NCI-H2029 (cell line): Measurements from ENCODE around the gene JCHAIN.
A peak's percentile ranks its signal among the peaks of the same experiment; 100 is the strongest.
"Not testable (repeated sequence)": the region's sequence is repeated elsewhere in the genome, so short reads cannot be mapped to it uniquely, and the experiment has no call there.

Experiments used
- DNase-seq: peaks from one replicate; lab custom pipeline; 2025; lab: John Stamatoyannopoulos, UW

JCHAIN gene

DNA sequence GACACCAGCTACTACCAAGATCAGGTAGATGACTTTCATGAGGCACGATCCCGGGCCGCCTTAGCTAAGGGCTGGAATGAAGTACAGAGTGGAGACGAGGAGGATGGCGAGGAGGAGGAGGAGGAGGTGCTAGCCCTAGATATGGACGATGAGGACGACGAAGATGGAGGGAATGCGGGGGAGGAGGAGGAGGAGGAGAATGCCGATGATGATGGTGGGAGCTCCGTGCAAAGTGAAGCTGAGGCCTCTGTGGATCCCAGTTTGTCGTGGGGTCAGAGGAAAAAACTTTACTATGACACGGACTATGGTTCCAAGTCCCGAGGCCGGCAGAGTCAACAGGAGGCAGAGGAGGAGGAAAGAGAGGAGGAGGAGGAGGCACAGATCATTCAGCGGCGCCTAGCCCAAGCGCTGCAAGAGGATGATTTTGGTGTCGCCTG lies 22.5 kb upstream of the JCHAIN start:
- DNase-seq: no peak

DNA sequence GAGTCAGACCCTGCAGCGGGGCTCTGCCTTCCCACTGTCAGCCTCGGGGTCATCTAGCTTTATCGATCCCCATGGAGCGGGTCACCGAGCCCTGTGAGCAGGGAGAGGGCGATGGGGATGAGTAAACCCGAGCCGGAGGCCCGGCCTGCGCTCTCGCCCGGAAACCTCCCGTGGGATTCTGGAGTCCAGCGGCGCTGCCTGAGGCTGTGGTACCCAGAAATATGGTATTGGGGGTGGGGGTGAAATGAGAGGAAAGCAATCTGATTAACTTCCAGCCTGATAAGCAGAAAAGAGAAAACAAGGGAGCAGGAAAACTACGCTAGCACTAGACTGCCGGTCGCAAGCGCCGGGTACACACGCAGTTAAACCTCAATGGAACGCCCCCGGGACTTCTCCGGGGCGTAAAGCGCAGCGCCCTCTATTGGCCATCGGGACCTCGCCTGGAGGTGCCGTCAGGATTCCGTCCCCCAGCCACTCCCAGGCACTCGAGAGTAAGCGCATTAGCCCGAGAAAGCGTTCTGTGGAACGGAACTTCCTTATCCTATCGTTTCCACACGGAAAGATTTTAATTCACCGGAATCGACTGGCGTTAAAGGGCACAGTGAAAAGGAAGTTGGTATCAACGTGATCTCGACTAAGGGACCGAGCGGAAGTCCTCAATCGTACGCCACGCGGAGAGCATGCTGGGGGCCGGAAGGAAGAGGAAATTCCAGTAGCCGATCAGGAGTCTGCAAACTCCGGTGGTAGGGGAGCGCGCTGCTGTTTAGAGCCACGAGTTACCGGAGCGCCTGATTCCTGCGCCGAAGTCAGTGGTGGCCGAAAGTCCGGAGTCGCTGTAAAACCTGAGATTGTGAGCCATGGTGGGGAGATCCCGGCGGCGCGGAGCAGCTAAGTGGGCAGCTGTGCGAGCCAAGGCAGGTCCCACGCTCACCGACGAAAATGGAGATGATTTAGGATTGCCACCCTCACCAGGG lies 21.8 kb upstream of the JCHAIN start, which contains the start of gene UTP3:
Gene UTP3 (plus strand): TSS at position 712 of the 974 bp plus-strand sequence. CDS start 146 bp downstream, at position 858.
- peak; percentile 95 for DNase-seq

DNA sequence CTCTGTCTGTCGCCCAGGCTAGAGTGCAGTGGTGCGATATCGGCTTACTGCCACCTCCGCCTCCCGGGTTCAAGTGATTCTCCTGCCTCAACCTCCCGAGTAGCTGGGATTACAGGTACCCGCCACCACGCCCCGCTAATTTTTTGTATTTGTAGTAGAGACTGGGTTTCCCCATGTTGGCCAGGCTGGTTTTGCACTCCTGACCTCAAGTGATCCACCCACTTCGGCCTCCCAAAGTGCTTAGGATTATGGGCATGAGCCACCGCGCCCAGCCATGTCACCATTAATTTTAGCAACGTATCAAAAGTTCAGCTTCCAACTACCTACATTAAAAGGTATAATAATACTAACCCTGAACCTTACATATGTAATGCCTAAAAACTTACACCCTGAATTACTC lies 21.1 kb upstream of the JCHAIN start:
- DNase-seq: no peak

DNA sequence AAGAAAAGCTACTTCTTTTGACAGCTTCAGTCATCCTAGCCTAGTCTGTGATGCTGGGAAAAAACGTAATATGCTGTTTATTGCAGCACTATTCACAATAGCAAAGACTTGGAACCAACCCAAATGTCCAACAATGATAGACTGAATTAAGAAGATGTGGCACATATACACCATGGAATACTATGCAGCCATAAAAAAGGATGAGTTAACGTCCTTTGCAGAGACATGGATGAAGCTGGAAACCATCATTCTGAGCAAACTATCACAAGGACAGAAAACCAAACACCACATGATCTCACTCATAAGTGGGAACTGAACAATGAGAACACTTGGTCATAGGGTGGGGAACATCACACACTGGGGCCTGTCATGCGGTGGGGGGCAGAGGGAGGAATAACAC lies 15.8 kb upstream of the JCHAIN start:
- not testable (repeated sequence) for DNase-seq

DNA sequence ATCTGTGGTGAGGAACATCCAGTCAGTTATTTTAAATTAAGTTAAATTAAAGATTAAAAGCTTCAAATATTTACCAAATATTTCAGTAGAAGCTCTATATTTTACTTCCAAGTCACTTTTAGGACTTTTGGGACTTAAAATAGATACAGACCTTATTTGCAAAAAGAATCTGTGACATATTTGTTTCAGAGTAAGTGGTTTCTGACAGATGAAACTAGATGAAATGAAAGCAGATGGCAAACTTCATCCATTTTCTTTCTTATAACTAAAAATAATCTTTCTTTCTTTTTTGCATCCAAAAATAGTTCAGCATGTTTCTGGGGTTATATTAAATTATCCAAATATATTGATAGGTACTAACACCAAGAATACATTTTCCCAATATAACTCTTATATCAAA lies 15.4 kb upstream of the JCHAIN start:
- DNase-seq: no peak

DNA sequence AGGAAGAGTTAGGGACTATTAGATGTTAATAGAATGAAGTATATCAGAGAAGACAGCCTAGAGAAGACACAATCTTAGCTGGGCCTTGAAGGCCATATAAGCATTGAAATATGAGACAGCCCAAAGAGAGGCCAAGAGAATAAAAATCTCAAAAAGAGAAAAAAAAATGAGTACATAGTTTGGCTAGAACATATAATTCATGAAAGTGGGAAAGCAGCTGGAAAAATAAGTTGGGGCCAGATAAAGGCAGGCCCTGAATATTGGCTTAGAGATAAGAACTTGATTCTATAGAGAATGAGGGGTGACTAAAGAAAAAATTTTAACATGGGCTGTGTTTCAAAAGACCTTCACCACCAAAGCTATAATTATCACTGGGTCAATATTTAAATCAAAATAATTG lies 14.6 kb upstream of the JCHAIN start:
- no peak for DNase-seq

DNA sequence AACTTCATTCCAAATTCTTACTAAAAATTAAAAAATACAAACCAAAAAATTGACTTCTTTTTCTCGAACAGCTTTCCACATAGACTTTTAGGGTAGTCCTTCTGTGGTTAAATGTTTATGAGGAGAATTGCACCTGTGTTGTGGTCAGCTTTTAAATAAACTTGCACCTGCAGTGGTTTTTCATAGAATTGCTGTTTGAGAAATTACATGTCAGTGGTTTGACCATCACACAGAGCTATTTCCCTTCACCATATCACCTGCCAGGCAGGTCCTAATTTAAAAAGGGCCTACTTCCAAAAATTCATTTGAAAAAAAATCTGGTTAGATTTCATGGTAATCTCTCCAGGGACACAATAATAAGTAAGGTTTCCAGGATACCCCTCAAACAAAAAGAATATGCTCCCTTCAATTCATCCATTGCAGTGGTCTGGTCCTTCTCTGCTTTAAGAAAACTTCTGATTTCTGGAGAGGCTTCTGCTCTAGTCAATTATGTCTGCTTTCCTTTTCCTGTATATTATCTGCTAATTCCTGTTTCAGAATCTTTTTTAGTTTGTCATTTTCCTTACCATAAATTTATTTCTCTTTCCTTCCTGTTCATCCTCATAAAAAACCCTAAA lies 12.2 kb upstream of the JCHAIN start:
- DNase-seq: no peak

DNA sequence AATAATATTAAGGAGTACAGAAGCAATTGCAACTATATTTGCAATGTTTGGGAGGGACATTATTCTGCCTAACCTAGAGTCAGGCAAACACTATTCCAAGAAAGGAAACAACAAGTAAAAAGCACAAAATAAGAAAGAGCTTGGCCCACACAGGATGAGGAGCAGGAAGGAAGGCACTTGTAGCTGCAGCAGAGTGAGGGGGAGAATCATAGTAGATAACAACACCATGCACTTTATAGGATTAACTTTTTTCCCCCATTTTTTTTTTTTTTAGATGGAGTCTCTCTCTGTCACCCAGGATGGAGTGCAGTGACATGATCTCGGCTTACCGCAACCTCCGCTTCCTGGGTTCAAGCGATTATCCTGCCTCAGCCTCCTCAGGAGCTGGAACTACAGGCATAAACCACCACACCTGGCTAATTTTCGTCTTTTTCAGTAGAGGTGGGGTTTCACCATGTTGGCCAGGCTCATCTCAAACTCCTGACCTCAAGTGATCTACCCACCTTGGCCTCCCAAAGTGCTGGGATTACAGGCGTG lies 10.3 kb upstream of the JCHAIN start:
- no peak for DNase-seq

DNA sequence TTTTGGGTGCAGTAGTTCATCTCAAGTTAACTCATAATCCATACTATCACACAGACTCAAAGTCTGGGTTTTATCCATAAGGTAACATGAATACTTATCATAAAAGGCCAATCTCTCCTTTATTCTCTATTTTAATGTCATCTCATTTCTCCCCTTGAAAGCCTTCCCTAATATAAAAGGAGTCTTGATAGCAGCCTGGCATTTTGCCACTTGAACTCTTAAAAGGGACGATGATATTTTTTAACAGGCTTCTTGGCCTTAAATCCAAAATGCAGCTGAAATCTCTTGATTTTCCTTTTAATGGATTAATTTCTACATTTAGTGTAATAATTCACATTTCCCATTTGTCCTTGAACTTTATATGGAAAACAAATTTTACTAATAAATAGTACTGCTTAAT lies 8.4 kb upstream of the JCHAIN start:
- DNase-seq: no peak

DNA sequence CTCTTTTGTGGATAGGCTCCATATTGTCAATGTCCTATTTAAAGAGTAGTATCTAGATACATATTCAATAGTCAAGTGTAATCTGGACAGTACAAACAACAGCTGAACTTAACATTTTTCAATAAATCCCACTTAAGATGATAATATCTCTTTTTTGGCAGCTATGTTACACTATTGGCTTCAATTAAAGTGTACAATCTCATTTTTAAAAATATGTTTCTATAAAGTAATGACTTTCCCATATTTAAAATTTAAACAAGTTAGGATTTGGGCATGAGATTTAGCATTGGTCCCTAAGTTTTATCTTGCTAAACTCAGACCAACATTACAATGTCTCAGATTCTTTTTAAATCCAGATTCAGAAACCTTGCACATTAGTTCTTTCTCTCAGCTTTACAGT lies 7.9 kb upstream of the JCHAIN start:
- DNase-seq: no peak

DNA sequence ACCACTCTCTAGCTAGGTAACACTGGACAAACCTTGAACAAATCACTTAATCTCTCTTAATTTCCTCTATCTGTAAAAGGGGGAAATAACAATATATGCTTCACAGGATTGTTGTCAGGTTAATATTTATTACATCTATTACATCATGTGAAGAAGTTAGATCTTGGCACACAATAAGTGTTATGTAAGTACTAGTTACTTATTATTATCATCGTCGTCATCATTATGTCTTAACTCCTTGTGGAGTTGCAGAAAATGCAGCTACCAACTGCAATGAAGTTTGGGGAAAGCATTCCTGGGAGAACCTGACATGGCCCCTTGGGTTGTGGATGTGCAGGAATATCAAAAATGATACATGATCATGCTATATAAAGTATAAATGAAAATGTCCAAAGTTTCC lies 4.8 kb upstream of the JCHAIN start:
- no peak for DNase-seq

DNA sequence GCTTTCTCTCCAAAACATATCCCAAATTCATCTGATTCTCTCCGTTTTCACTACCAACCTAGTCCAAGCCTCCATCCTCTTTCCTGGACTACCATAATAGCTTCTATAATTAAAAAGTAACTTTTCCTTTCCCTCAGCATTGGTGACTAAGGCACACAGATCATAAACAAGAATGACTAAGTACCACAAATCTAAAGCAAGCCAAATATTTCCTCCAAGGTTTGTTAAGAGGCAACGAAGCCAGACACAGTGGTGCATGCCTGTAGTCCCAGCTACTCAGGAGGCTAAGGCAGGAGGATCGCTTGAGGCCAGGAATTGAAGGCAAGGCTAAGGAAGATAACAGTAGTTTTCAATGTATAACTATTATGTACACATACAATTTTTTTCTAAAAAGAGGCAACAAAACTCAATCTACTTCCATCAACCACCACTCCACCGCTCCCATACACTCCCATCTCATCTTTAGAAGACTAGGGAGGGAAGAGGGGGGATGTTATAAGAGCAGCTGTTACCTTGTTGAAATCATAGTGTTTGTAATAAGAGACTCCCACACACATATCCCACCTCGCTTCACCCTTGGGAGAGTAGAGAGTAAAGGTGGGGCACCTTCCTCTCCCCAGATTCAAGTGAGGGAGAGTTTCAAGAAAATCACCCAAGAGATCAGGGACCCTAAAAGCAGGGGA lies 4.2 kb upstream of the JCHAIN start:
- no peak for DNase-seq

DNA sequence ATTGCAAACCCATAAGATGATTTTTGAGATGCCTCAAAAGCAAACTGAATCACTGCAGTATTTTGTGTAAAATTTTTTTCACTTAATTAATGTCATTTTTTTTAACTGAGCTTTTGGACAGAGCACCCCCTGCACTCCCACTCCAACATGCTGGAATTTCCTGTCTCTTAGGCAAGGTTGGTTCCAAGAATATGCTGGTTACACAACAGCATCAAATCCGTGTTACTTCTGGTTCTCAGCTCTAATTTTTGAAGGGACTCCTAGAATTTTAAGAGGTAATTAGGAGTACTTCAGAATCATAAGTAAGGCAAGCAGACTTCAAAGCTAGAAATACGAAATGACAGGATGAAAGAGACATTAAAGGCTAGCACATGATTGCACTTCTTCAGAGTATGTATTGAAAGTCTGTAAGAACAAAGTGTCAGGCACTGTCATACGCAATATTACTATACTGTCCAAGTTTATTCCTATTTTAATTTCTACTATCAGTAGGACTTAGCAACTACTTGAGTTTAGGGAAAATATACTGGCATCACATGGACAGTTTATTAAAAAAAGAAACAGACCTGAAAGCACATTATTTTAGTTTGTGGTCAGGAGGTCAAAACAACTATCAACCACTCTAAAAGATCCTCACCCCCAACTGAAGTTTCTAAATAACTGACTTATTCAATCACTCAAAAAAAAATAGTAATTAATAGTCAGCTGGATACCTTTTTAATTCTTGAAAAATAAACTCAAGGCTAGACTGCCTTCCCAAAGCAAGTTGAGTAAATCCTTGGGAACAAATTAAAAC lies 1.6 kb upstream of the JCHAIN start:
- DNase-seq: no peak

DNA sequence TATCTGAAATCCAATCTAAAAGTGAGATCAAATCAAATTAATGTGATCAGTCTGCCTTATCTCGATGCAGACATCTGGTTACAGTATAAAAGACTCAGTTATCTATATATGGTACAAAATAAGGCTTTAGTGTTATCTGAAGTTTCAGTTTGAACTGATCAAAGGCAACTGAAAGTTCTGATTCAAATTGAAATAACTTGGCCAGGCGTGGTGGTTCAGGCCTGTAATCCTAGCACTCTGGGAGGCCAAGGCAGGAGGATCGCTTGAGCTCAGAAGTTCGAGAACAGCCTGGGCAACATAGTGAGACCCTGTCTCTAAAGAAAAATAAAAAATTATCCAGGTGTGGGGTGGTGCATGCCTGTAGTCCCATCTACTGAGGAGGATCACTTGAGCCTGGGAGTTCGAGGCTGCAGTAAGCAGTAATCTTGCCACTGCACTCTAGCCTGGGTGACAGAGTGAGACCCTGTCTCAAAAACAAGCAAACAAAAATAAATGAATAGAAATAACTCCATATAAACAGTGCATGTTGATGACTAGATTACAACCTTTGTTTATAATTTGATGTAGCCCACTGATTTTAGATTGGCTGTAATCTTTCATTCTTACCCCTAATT lies 4.9 kb downstream of the JCHAIN start:
- not testable (repeated sequence) for DNase-seq

DNA sequence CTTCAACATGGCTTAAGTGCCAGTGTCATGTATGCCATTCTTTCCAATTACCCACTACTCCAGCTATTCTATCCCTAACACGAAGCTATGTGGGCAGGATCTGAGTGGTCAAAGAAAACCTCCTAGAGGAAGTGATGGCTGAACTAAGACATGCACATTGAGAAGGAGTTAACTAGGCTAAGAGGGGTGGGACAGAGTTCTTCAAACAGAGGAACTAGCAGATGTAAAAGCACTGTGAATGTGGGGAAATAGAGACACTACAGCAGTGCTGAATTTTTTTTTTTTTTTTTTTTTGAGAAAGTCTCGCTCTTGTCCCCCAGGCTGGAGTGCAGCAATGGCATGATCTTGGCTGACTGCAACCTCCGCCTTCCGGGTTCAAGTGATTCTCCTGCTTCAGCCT lies 6.2 kb downstream of the JCHAIN start:
- no peak for DNase-seq

DNA sequence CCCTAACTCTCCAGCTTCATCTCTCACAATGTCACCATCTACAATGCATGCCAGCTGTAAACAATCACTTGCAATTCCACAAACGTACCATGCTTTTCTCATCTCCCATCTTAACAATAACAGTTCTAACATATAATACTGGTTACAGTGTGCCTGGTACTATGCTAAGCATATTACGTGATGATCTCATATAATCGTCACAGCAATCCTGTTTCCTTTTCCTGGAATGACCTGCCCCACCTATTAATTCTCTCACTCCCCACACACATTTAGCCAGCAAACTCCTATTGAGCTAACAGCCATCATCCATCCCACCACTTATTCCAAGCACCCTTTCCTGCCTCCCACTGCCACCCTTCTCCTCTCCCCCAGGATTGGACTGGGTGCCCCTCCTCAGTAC lies 7.9 kb downstream of the JCHAIN start:
- no peak for DNase-seq

DNA sequence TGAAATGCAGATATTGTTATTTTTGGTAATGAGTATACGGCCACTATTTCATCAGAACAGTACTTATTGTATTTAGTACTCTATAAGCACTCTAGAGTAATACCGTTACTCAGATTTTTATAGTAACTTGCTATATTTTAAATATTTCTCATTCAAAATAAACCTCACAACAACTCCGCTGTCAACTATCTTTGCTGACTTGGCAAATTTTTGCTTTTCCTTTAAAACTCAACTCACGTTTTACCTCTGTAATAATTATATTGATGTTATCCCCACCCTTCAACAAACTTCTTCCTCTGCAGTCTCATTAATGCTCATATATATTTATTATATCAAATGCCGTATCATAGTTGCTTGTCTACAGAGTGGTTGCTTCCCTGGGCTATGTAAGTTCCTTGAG lies 9.0 kb downstream of the JCHAIN start:
- DNase-seq: no peak

DNA sequence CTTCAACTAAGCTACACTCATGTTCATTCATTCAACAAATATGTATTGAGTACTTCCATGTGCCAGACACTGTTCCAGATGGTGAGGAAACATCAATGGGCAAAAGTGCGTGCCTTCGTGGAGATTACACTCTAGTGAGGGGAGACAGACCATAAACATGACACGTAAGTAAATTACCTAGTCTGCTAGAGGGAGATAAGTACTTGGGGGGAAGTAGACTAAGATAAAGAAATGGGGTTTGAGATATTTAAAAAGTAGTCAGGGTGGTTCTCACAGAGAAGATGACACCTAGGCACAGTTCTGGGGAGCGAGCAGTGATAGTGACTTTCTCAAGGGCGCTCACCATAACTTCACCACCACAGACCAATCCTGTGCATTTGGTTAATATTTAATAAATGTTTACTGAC lies 11.7 kb downstream of the JCHAIN start:
- no peak for DNase-seq

DNA sequence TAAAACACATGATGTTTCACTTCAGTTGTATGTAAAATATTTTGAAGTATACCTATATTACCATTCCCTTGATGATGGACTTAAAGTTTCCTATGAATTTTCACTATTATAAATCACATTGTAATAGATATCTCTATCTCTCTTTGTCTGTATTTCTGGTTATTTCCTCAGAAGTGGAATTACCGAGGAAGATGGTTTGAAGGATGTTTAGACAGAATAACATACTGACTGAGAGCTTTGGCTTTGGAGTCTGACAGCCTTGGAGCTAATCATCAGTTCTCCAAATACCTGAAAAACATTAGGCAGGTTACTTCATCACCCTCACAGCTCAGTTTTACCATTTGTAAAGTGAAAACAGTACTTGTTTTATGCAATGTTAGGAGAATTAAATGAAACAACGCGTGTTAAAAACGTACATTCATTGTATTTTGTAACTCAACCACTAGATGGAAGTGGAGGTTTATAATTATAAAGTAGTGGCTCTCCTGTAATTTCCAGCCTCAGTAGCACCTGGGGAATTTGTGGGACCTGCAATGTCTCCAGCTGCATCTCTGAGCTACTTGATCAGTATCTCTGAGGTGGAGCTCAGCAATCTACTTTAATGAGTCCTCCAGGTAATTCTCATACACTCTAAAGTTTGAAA lies 14.3 kb downstream of the JCHAIN start:
- DNase-seq: peak; percentile 1

DNA sequence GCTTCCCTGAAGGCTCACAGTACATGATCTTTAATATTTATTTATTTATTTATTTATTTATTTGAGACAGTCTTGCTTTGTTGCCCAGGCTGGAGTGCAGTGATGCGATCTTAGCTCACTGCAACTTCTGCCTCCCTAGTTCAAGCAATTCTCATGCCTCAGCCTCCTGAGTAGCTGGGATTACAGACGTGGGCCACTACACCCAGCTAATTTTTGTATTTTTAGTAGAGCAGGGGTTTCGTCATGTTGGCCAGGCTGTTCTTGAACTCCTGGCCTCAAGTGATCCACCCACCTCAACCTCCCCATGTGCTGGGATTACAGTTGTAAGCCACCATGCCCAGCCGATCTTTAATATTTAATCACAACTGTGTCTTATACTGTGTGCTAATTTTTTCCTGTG lies 15.6 kb downstream of the JCHAIN start:
- not testable (repeated sequence) for DNase-seq

DNA sequence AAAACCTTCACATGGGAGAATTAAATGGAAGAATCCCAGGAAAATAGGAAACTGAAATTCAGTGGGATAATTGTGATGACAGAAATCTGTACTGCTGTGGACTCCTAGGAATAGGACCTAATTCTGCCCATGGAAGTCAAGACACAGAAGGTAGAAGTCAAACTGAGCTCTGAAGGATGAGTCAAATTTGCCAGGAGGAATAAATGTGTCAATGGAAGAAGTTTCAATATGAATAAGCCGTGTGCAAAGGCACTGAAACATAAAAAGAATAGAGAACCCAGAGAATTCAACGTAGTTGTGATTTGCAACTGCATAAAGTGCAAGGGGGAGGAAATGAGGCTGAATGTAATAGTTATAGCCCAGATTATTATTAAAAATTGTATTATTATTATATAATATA lies 26.1 kb downstream of the JCHAIN start:
- no peak for DNase-seq
